Astrocyte (in vitro differentiated cells and primary cell): Measurements from ENCODE around the gene YTHDC2.

Experiments used
- EZH2 ChIP-seq: IDR thresholded peaks from 2 replicates; pipeline ENCODE4 v1.6.1; 2012; ENCODE audit warnings: mild to moderate bottlenecking, low read length, inconsistent platforms; ENCODE audit not compliant: insufficient read depth
- TF ChIP-seq, protein P1 (sequence below): IDR thresholded peaks from 2 replicates; pipeline ENCODE4 v1.5.1; 2011; ENCODE audit warnings: low read depth, mild to moderate bottlenecking, inconsistent platforms, low read length, moderate library complexity; ENCODE audit not compliant: insufficient read depth

DNA sequence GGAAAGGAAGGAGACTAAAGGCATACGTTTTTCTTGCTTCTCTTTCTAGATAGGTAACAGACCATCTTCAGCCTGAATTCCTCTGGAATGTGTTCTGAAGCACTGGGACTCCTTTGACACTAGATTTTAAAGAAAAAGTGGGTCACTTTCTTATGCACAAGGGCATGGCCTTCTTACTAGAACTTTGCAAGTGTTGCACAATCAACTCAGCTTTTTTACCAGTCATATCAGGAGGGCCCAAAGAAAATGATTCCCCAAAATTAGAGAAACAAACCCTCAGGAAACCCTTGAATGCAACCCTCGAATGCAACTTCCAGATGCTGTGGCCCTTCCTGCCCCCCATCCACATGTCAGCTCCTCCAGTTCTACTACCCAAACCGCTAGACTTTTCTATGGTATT, 93.9 kb downstream of the YTHDC2 start:
- TF ChIP-seq, protein P1, sequence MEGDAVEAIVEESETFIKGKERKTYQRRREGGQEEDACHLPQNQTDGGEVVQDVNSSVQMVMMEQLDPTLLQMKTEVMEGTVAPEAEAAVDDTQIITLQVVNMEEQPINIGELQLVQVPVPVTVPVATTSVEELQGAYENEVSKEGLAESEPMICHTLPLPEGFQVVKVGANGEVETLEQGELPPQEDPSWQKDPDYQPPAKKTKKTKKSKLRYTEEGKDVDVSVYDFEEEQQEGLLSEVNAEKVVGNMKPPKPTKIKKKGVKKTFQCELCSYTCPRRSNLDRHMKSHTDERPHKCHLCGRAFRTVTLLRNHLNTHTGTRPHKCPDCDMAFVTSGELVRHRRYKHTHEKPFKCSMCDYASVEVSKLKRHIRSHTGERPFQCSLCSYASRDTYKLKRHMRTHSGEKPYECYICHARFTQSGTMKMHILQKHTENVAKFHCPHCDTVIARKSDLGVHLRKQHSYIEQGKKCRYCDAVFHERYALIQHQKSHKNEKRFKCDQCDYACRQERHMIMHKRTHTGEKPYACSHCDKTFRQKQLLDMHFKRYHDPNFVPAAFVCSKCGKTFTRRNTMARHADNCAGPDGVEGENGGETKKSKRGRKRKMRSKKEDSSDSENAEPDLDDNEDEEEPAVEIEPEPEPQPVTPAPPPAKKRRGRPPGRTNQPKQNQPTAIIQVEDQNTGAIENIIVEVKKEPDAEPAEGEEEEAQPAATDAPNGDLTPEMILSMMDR: no peak
- no peak for TF ChIP-seq EZH2
